Measurements from ENCODE around the gene KRT7.

The KRT7 gene

GRCh38 chr12:52232674-52233461 is at the start of gene KRT7:
Gene KRT7, plus strand, starts transcription at chr12:52233243. Its CDS starts 54 bp downstream, at chr12:52233297.
- DNase-seq = no peak

DNA sequence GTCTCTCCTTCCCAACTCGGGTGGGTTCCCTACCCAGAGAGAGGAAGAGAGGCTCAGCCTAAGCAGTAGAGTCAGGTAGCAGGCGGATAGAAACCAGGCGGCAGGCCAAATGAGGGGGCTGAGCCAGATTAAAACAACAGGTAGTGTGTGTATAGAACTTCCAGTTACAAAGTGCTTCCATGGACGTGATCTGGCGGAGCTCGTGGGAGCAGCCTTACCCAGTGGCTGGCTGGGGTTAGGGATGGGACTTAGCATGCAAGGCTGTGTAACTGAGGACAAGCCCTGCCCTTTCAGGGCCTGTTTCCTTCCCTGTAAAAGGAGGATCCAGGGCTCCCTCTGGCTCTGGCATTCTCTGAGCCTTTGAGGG is 49.5 kb upstream of the KRT7 start:
- peak; percentile 79 for DNase-seq

- DNase-seq = no peak
Measured at GRCh38 chr12:52183971-52184370, 49.1 kb upstream of the KRT7 start.

DNA sequence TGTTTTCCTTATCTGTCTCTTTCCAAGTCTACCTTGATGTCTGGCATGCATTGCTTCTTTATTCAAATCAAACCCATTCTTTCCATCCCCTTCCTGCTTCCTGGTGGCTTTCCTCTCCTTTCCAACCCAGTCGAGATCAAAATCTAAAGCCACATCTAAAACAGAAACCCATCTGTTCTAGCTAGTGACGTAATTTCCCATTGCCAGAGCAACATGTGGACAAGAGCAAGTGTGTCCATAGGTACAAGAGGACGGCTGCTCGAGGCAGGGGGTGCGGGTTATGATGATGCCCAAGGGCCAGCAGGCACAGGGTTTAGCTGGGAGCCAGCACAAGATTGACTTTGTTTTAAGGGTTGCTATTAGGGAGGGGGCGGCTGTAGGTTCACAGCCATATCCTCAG is 48.2 kb upstream of the KRT7 start:
- DNase-seq = no peak

DNA sequence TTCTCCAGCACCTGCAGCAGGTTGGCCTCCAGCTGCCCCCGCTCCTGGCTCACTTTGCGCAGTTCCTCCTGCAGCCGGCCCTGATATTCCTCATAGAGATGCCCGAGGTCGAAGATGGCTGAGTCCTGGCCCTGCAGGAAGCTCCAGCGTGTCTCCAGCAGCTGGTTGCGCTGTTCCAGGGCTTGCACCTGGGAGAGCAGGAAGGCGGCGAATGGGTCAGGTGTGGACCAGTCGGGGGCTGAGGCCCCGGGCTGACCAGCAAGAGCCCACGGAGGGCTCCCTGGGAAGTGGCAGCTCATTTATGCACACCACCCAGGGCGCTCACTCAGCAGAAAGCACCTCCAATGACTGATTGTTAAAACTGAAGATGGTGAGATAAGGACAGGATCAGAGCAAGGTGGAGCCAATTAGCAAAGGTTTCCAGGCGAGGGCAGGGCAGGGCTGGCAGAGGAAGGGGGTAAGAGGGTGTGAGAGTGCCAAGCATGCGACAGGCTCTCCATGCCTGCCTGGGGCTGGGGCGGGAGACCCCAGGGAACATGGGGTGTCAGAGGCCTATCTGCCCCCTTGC is 47.6 kb upstream of the KRT7 start:
- no peak for DNase-seq

DNA sequence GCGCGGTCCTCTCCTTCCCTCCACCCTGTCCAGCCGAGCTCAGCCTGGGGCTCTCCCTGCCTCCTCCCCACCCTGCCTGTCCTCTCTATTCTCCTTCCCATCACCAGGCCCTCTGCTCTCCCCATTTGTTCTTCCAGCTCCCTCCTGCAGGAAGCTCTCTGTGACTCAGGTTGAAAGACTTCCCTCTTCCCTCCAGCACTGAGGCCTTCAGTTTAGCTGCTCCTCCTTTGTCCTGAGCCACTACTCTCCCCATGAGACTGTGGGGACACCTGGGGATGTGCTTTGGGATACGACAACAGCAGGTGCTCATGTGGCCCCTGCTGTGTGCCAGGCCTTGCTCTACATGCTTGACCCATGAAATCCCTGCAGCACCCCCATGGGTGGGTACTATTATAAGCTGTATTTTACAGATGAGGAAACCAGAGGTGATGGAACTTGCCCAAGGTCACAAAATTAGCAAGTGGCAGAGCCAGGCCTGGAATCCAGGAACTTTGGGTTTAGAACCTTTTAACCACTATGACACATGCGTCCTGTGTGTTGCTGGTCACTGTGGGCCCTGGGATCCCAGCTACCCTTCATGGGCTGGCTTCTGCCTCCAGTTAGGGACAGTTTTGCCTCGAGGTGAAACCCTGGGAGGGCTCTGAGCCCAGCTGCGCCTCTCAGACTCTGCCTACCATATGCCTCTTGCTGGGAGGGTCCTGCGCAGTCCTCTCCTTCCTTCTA is 46.8 kb upstream of the KRT7 start:
- peak; percentile 85 for DNase-seq

DNA sequence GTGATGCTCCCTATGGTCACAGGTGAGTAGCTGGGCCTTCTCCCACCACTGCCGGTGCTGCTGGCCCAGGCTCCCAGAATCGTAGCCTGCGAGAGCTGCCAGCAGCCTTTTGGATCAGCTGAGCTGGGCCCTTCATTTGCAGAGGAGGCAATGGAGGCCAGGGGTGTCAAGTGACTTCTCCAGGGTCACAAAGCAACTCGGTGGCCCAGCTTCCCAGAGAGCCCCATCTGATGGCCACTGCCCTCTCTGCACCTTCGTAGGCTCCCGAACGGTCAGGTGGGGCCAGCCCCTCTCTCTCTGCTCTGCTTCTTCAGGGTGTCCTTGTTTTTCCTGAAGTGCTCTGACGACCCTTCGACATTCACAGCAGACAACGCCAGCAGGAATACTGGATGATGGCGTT is 45.8 kb upstream of the KRT7 start:
- DNase-seq = no peak

DNA sequence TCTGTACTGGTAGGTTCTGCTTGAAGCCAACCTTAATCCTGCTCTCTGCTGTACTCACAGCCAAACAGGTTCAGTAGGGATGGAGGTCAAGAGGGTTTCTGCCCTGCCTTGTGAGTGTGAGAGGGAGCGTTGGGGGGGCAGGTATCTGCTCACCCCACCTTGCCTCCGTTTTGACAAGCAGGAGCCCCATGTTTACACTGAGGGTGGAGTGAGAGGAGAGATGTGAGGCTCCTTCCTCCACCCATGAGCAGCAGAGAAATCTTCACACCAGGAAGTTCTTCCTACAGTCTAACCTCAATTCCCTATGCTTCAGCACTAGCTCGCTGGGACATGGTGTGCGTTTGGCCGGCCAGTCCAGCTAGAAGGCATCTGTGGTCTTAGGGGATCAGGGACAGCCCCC is 45.4 kb upstream of the KRT7 start:
- DNase-seq = no peak

GRCh38 chr12:52188658-52189057 is 44.4 kb upstream of the KRT7 start:
- no peak for DNase-seq

- no peak for DNase-seq
Measured at GRCh38 chr12:52189376-52190174, 43.5 kb upstream of the KRT7 start.

- no peak for DNase-seq
Measured at GRCh38 chr12:52190860-52191729, 41.9 kb upstream of the KRT7 start.

GRCh38 chr12:52191841-52192791 is 40.9 kb upstream of the KRT7 start, which contains the start of gene KRT80:
Gene KRT80, minus strand, starts transcription at chr12:52192014. Its CDS starts 112 bp downstream, at chr12:52191902.
- DNase-seq = peak; percentile 93

GRCh38 chr12:52193532-52193931 is 39.5 kb upstream of the KRT7 start:
- DNase-seq = no peak

DNA sequence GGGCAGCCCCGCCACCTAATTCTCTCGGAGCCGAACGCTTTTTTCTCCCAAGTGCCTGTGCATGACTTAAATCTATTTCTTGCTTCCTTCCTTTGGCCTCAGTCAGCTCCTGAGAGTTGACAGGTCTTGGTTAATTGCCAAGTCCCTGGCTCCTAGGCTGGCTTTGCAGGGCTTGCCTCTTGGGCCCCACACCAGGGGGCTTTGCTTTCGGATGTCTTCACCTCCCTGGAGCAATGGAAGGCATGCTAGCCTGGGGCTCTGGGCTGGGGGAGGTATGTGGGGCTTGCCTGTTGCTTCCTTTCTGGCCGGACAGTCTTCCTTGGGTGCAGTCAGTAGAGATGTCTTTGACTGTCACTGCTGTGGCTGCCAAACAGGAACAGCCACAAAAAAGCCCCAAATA is 39.1 kb upstream of the KRT7 start:
- DNase-seq = peak; percentile 34

DNA sequence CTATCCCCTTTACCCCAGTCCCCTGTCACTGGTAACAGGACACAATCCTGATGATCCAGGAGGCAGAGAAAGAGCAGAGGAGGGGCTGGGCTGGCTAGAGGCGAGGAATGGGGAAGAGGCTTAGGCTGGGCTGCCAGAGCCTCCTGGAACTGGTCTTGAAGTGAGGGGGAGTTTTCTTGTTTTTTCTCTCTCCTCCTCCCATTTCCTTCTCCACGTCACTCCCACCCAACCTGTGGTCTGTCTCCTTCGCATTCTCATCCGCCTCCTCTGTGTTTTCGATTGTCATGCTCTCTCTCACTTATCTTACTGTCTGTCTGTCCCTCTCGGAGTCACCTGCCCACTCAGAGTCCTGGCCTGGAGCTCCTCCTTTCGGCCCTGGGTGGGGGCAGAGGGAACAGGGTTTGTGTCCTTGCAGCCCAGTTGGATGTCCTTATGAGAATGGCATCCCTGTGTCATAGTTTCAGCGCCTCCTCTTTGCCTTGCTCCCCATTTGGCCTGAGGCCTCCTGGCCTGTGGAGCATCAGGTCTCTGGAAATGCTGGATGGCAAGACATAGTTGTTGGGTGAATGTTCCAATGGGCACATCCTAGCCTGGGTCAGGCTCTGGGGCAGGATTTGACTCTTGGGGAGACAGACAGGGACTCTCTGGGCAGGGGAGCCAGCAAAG is 37.8 kb upstream of the KRT7 start:
- no peak for DNase-seq

GRCh38 chr12:52197371-52198231 is 35.4 kb upstream of the KRT7 start:
- peak; percentile 76 for DNase-seq

GRCh38 chr12:52198454-52199215 is 34.4 kb upstream of the KRT7 start:
- DNase-seq = peak; percentile 88

DNA sequence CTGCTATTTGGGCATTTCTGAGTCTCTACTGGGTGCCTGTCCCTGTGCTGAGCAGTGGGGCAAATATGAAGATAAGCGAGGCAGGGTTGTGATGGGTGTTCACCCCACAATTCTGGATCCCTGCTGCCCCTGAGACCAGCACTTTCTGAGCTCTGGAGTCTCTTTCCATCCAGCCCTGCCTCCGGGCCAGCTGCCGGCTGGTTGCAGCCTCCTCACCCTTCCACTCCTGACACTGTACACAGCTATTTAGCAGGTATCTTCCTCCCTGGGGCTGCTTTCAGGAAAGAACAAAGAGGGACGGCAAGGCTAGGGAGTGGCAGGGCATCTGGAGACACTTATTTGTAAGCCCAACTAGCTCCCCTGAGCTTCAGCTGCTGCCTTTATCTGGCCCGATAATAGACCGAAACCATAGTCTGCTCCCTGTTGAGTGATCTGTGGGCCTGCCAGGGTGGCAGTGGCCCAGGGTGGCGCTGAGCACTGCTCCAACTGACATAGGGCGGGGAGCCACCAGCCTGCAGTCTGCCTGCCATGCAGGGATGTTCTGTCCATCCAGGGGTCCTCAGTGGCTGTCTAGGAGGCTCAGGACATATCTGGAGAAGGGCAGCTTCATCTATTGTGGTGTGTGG is 33.6 kb upstream of the KRT7 start:
- DNase-seq = peak; percentile 98

Data from NCI-H69 (cell line).